ENCODE data around the gene LRRC38. TPM values are rescaled to one million over a fixed set of nuclear protein-coding genes. Genes with fewer than 3 reads are reported as not detected.
A peak's percentile ranks its signal among the peaks of the same experiment; 100 is the strongest.

LRRC38 gene
- total RNA-seq, 6 donors from 2014 or later: 0.11 TPM; not detected in 5

- Histone ChIP-seq H3K4me1 (no peaks in the 10 kb centered on the region), H3K27me3 (no peaks in the 10 kb centered on the region), H3K4me3 (no peak overlapping the region), H3K9me3 (no peaks in the 10 kb centered on the region), H3K27ac (no peak overlapping the region), H3K36me3 (no peaks in the 10 kb centered on the region)
- 67 to 68% methylated on average over 17 of the region's 17 CpGs for WGBS, 2 donors
- DNase-seq: no peak
- no peak for ATAC-seq (ENCODE audit: low FRiP score in 2 of 2)
- TF ChIP-seq POLR2A (IDR thresholded peaks at IDR 0.05) (no peak), EP300 (IDR thresholded peaks at IDR 0.05) (no peak), POLR2AphosphoS5 (IDR thresholded peaks at IDR 0.05) (no peak)
- TF ChIP-seq, protein P1, sequence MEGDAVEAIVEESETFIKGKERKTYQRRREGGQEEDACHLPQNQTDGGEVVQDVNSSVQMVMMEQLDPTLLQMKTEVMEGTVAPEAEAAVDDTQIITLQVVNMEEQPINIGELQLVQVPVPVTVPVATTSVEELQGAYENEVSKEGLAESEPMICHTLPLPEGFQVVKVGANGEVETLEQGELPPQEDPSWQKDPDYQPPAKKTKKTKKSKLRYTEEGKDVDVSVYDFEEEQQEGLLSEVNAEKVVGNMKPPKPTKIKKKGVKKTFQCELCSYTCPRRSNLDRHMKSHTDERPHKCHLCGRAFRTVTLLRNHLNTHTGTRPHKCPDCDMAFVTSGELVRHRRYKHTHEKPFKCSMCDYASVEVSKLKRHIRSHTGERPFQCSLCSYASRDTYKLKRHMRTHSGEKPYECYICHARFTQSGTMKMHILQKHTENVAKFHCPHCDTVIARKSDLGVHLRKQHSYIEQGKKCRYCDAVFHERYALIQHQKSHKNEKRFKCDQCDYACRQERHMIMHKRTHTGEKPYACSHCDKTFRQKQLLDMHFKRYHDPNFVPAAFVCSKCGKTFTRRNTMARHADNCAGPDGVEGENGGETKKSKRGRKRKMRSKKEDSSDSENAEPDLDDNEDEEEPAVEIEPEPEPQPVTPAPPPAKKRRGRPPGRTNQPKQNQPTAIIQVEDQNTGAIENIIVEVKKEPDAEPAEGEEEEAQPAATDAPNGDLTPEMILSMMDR (IDR thresholded peaks at IDR 0.05): no peak
Observed at GRCh38 chr1:13487143-13487868, 26.5 kb downstream of the LRRC38 start.

- H3K27me3 ChIP-seq: no peaks in the 10 kb centered on the region
- H3K9me3 ChIP-seq: no peaks in the 10 kb centered on the region
- no peak overlapping the region for H3K4me3 ChIP-seq
- ATAC-seq (ENCODE audit: low FRiP score in 2 of 2) (no peak), DNase-seq (peak in 1 of 2 donors; percentile 44)
- H3K4me1 ChIP-seq: no peaks in the 10 kb centered on the region
- no peak overlapping the region for H3K27ac ChIP-seq
- H3K36me3 ChIP-seq: no peaks in the 10 kb centered on the region
- WGBS, 2 donors: 84 to 87% methylated on average over 12 of the region's 12 CpGs
- TF ChIP-seq EP300 (IDR thresholded peaks at IDR 0.05): no peak
Observed at GRCh38 chr1:13483946-13484345, 29.9 kb downstream of the LRRC38 start.

GRCh38 chr1:13482600-13482999 lies 31.2 kb downstream of the LRRC38 start:
- no peaks in the 10 kb centered on the region for H3K27me3 ChIP-seq
- WGBS, 2 donors: 64 to 71% methylated on average over 4 of the region's 4 CpGs
- H3K27ac ChIP-seq: no peak overlapping the region
- no peaks in the 10 kb centered on the region for H3K36me3 ChIP-seq
- H3K4me3 ChIP-seq: no peak overlapping the region
- H3K9me3 ChIP-seq: peaks cover 0 to 4% (median 2%) of the 10 kb centered on the region in 4 donors
- H3K4me1 ChIP-seq: no peaks in the 10 kb centered on the region
- no peak for ATAC-seq (ENCODE audit: low FRiP score in 2 of 2)
- DNase-seq: no peak
- TF ChIP-seq EP300 (IDR thresholded peaks at IDR 0.05) (no peak), POLR2AphosphoS5 (IDR thresholded peaks at IDR 0.05) (no peak), POLR2A (IDR thresholded peaks at IDR 0.05) (no peak)
- TF ChIP-seq, protein P1 (IDR thresholded peaks at IDR 0.05): no peak

DNA sequence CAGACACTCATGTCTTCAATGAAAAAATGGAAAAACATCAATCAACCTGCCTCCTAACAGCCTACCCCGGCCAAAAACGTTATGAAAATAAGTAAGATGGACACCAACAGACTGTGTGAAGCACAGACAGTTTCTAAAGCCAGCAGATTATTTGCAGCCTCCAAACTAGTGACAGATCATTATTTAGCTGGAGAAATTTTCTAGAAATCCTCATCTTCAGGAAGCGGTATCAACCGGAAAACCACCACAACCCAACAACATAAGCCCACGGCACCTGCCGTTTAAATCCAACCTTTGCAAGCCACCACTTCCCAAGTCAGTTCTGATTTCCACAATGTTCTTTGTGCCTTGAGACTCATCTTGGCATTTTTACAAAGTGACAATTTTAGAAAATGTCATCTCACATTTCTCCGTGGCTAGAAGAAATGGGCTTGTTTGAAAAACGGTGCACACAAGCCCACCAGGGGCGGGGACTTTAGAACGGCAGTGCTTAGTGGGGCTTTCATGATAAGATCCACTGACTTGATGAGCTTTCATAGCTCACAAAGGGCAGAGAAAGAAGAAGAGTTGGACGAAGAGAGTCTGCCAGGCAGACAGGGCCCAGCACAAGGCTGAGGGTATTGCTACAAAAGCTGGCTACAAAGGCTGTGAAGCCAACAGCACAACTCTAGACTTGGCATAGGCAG lies 34.5 kb downstream of the LRRC38 start:
- DNase-seq (no peak), ATAC-seq (ENCODE audit: low FRiP score in 2 of 2) (no peak)
- Histone ChIP-seq H3K4me1 (no peaks in the 10 kb centered on the region), H3K27ac (no peak overlapping the region), H3K36me3 (no peaks in the 10 kb centered on the region), H3K27me3 (no peaks in the 10 kb centered on the region), H3K4me3 (no peak overlapping the region), H3K9me3 (peaks cover 0 to 8% (median 3%) of the 10 kb centered on the region in 4 donors)
- TF ChIP-seq POLR2AphosphoS5 (IDR thresholded peaks at IDR 0.05) (no peak), EP300 (IDR thresholded peaks at IDR 0.05) (no peak), POLR2A (IDR thresholded peaks at IDR 0.05) (no peak)
- TF ChIP-seq, protein P1 (IDR thresholded peaks at IDR 0.05): no peak
- WGBS, 2 donors: 68 to 73% methylated on average over 11 of the region's 11 CpGs

DNA sequence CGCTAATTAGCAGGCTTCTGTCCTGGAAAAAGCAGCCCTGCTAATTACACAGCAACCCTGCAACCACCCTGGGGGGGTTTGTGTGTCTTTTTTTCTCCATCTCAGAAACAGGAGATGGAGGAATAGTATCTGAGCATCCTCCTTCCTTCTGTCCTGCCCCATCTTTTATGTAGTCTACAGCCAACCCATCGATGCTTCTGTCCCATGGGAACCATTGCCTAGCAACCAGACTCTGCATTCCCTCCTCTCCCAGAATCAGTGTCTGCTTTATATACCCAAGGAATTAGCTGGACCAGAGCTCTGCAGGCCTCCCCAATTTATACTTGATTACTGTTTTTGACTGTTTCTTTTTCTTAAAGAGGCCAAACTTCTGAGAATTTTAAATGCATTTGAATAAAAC lies 35.1 kb downstream of the LRRC38 start:
- no peaks in the 10 kb centered on the region for H3K36me3 ChIP-seq
- WGBS, 2 donors: 83 to 100% methylated on average over 2 of the region's 2 CpGs
- H3K4me1 ChIP-seq: no peaks in the 10 kb centered on the region
- no peak overlapping the region for H3K4me3 ChIP-seq
- H3K27me3 ChIP-seq: no peaks in the 10 kb centered on the region
- ATAC-seq (ENCODE audit: low FRiP score in 2 of 2): no peak
- DNase-seq: no peak
- no peak for TF ChIP-seq EP300 (IDR thresholded peaks at IDR 0.05)
- no peak overlapping the region for H3K27ac ChIP-seq
- H3K9me3 ChIP-seq: peaks cover 0 to 8% (median 3%) of the 10 kb centered on the region in 4 donors

Measured in upper lobe of left lung (tissue), 6 donors.